Astrocyte of the spinal cord (primary cell): Measurements from ENCODE around the gene EIF1.

Source experiments
- DNase-seq: peaks from one replicate; pipeline ENCODE4 v3.0.0; 2011; ENCODE audit warnings: low read depth, low spot score
- H3K4me3 ChIP-seq: 2 replicates; pipeline ENCODE4 v1.5.1; 2011; ENCODE audit warnings: low read depth, mild to moderate bottlenecking, low read length, moderate library complexity
- in situ Hi-C: cut with HindIII; loops from 2 replicates; pipeline ENCODE4 v1.10.0; 2017; ENCODE audit warnings: low sequenced_read_pairs
- TF ChIP-seq, protein P1 (sequence below): IDR thresholded peaks from 2 replicates; pipeline ENCODE4 v1.5.1; 2012; ENCODE audit warnings: low read depth, mild to moderate bottlenecking, low read length, inconsistent platforms

Gene EIF1

DNA sequence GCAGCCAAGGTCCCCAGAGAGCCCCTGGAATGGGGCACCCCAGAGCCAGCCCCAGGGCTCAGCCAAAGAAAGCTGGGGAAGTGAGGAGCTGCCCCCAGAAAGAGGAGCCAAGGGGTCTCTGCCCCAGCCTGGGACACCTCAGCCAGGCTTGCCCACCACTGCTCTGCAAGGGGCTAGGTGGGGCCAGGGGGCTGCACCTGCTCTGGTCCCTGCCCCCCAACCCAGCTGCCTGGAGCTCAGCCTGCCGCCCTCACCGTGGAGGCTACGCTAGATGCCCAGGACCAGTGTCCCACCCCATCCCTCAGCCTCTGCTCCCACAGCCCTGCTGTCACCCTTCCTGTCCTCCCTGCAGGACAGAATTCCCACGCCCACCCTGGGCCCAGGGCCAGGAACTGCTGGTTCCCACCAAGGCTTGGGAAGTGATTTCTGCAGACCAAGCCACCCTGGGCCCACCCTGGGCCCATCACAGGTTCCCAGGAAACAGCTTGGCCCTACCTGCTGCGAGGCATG is 36.2 kb upstream of the EIF1 start:
- in situ Hi-C loops: no loop called here
- no peak overlapping the region for H3K4me3 ChIP-seq
- no peak for DNase-seq
- TF ChIP-seq, protein P1, sequence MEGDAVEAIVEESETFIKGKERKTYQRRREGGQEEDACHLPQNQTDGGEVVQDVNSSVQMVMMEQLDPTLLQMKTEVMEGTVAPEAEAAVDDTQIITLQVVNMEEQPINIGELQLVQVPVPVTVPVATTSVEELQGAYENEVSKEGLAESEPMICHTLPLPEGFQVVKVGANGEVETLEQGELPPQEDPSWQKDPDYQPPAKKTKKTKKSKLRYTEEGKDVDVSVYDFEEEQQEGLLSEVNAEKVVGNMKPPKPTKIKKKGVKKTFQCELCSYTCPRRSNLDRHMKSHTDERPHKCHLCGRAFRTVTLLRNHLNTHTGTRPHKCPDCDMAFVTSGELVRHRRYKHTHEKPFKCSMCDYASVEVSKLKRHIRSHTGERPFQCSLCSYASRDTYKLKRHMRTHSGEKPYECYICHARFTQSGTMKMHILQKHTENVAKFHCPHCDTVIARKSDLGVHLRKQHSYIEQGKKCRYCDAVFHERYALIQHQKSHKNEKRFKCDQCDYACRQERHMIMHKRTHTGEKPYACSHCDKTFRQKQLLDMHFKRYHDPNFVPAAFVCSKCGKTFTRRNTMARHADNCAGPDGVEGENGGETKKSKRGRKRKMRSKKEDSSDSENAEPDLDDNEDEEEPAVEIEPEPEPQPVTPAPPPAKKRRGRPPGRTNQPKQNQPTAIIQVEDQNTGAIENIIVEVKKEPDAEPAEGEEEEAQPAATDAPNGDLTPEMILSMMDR: no peak

DNA sequence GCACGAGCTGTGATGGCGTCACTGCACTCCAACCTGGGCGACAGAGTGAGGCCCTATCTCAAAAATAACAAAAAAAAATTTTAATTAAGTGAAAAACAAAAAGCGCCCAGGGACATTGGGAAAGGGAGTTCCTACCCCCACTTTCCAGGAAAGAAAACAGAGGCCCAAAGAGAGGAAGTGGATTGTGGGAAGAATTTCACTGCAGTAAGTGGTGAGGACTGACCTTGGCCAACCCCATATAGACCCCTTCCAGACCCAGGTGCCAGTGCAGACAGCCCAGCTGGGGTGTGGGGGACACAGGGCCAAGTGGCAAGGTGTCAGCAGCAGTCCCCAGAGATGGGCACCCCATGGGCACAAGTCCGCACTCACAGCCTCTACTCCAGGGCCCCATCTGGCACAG is 35.3 kb upstream of the EIF1 start:
- in situ Hi-C loops: no loop called here
- H3K4me3 ChIP-seq: no peak overlapping the region
- no peak for DNase-seq
- TF ChIP-seq, protein P1: no peak

DNA sequence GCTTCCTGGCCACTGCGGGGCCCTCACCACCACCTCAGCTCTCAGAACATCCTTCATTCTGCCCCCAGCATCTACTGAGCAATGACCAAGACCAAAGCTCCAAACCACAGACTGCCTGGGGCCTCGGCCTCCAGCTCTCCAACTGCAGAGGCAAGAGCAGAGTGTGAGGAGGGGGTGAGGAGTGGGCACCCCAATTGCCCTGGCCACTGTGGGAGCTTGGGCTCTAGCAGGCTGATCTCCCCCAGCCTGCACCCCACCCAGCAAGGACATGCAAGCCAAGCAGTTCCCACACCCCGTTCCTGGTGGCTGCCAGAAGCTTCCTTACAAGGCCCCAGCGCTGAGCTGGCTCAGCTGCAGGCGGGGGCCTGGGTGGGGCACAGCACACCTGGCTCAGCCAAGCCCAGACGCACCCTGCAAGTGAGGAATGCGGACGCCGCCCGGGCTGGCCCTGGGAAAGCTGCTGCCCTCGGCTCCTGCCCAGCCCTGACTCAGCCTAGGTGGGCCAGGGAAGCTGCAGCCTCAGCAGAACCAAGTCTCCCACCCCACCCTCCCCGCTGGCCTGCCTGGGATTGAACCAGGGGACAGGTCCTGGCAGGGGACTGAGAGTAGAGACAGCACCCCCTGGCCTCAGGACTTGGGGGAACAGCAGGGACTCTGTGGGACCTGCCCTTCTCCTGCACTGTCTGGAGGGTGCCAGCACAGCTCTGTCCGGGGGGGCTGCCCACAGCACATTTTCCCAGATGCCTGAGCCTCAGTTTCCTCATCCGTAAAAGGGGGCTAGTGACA is 34.6 kb upstream of the EIF1 start:
- in situ Hi-C loops: no loop called here
- TF ChIP-seq, protein P1: no peak
- no peak overlapping the region for H3K4me3 ChIP-seq
- no peak for DNase-seq

DNA sequence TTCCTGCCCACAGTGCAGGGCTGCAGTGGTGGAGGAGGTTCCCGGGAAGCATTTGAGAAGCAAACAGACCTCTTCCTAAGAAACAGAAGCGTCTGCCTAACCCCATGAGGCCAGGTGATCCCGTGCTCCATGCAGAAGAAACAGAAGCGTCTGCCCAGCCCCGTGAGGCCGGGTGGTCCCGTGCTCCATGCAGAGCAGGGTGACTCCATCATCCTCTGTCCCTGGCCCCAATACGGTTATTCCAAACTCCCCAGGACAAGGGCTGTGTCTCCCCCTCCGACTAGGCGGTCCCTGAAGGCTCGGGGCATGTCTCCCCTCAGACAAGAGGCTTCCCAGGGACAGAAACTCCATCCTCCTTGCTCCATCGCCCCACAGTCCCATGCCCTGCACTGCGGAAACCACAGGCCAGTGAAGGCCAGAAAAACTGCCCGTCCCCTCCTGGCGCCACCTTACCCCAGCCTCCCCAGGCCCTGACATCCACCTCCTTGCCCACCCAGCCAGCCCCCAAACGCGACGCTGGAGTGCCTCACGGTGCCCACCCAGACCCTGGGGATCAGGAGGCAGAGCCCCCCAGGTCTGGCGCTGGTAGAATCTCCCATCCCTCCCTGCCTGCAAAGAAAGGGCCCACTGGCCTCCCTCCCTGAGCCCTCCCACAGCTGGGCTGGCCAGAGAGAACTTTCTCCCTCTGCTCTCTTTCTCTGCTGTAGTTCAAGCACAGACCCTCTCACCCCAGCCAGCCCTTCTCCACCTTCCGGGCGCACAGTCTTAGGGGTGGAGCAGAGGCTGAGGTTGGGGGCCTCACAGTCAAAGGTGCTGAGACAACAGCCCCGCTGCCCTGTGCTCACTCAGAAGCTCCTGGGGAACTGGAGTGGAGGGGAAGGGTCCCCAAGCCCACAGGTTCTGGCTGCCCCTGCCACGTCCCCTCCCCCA is 33.7 kb upstream of the EIF1 start:
- TF ChIP-seq, protein P1: no peak
- H3K4me3 ChIP-seq: no peak overlapping the region
- in situ Hi-C loops: no loop called here
- DNase-seq: no peak

DNA sequence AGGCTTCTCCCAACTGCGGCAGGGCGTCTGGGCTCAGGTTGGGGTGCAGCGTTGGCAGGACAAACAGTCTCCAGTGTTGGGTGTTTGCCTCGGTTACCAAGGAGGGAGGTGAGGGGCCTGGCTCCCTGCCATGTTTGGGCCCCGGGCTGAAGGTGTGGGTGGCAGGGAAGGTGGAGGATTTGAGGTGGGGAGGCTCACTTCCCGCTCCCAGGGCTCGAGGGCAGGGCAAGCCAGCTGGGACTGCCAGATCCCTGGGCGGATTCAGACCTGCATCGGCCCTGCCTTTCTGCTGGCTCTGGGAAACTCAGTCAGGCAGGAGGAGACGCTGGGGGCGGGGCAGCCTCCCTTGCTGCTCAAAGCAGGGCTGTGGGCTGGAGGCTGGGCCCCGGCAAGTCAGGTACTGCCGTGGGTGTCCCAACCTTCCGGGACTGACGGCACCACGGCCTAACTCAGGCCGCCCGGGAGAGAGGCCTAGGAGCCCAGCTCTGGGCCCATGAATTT is 33.0 kb upstream of the EIF1 start:
- no peak overlapping the region for H3K4me3 ChIP-seq
- no peak for DNase-seq
- in situ Hi-C loops: no loop called here
- TF ChIP-seq, protein P1: no peak

DNA sequence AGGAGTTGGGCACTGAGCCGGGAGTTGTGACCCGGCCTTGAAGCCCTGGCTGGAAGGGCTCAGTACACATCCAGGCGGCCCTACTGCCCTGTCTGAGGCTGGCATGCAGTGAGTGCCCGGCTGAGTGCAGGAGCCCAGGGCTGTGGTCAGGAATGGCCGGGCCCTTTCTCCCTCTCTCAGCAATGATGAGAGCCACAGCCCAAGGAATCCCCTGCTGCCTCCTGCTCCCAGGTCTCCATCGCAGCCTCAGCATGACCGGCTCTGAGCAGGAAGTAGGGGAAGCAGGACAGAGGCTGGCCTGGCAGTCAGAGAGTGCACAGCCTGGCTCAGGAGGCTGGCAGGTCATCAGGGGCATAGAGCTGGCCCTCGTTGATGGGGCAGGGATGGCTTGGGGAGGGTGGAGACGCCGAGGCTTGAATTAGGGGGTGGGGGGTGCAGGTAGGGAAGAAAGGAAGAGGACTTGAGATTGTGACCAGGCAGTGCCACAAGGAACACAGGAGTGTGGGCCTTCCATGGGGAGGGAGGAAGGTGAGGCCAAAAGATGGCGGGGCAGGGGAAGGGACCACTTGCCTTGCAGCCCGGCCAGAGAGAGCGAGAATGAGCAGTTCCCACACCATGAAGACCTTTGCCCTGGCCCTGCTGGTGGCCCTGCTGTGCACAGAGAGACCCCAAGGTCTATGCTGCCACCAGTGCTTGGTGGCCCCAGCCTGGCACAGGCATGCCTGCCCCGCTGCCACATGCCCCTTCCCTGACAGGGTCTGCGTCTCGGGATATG is 32.2 kb upstream of the EIF1 start:
- in situ Hi-C loops: no loop called here
- H3K4me3 ChIP-seq: no peak overlapping the region
- no peak for DNase-seq
- TF ChIP-seq, protein P1: no peak
